CD14-positive monocyte (primary cell): ENCODE measurements around the gene CLIC3. TPM values are rescaled to one million over a fixed set of nuclear protein-coding genes. Genes with fewer than 3 reads are reported as not detected.

Experiments used
- DNase-seq, 3 donors: peaks; one replicate each; pipeline ENCODE4 v3.0.0-alpha.2; 2011 to 2022
- H2AFZ ChIP-seq: 2 replicates; pipeline ENCODE4 v1.6.0; 2012; ENCODE audit warnings: mild to moderate bottlenecking, low read depth, low read length, inconsistent platforms; ENCODE audit not compliant: insufficient read depth, poor library complexity, severe bottlenecking
- H3K27ac ChIP-seq, 2 donors: 1 replicate in 1 of 2; 2 replicates in 1 of 2; pipeline ENCODE4 v1.5.1; 2012 to 2013; ENCODE audit warnings: low read length in 2 of 2, control low read depth in 1 of 2, inconsistent platforms in 1 of 2, low read depth in 1 of 2, mild to moderate bottlenecking in 1 of 2
- H3K27me3 ChIP-seq, 2 donors: one replicate each; pipeline versions ENCODE4 v1.6.0 to v1.6.1; 2011 to 2013; ENCODE audit warnings: low read length in 2 of 2; ENCODE audit not compliant: control insufficient read depth in 2 of 2, insufficient read depth in 2 of 2
- H3K36me3 ChIP-seq, 2 donors: replicated peaks in 1 of 2; 1 replicate in 1 of 2; 2 replicates in 1 of 2; pipeline versions ENCODE4 v1.5.1 to v1.6.1; 2012 to 2013; ENCODE audit warnings: low read length in 2 of 2, control low read depth in 1 of 2, inconsistent platforms in 1 of 2, mild to moderate bottlenecking in 1 of 2; ENCODE audit not compliant: insufficient read depth in 2 of 2, control insufficient read depth in 1 of 2
- H3K4me1 ChIP-seq, 2 donors: 1 replicate in 1 of 2; 2 replicates in 1 of 2; pipeline versions ENCODE4 v1.5.1 to v1.6.1; 2012 to 2013; ENCODE audit warnings: low read length in 2 of 2, control low read depth in 1 of 2, inconsistent platforms in 1 of 2, mild to moderate bottlenecking in 1 of 2, moderate library complexity in 1 of 2; ENCODE audit not compliant: insufficient read depth in 2 of 2, control insufficient read depth in 1 of 2
- H3K4me2 ChIP-seq: replicated peaks from 2 replicates; pipeline ENCODE3; 2012; ENCODE audit warnings: low read length, moderate library complexity, mild to moderate bottlenecking; ENCODE audit not compliant: poor library complexity, severe bottlenecking; ENCODE audit errors: extremely low read depth
- H3K4me3 ChIP-seq, 3 experiments: fragments of 200-600 bp in 1 of 3; sonication (generic) in 1 of 3; replicated peaks in 1 of 3; 1 replicate in 2 of 3; 2 replicates in 1 of 3; pipeline ENCODE4 v1.5.1; 2011 to 2013; ENCODE audit warnings: low read length in 3 of 3, mild to moderate bottlenecking in 3 of 3, control low read depth in 2 of 3, low read depth in 2 of 3, inconsistent platforms in 1 of 3, moderate library complexity in 1 of 3
- H3K79me2 ChIP-seq: 2 replicates; pipeline ENCODE4 v1.6.0; 2012; ENCODE audit warnings: mild to moderate bottlenecking, control low read depth, inconsistent platforms, low read length, moderate library complexity; ENCODE audit not compliant: insufficient read depth
- H3K9ac ChIP-seq: 2 replicates; pipeline ENCODE4 v1.6.0; 2017; ENCODE audit warnings: low read length, mild to moderate bottlenecking; ENCODE audit not compliant: insufficient read depth, poor library complexity, severe bottlenecking
- H3K9me3 ChIP-seq, 2 donors: replicated peaks in 1 of 2; 1 replicate in 1 of 2; 2 replicates in 1 of 2; pipeline versions ENCODE4 v1.5.1 to v1.6.1; 2012 to 2013; ENCODE audit warnings: low read length in 2 of 2, control low read depth in 1 of 2; ENCODE audit not compliant: control insufficient read depth in 1 of 2, insufficient read depth in 1 of 2
- H4K20me1 ChIP-seq: 2 replicates; pipeline ENCODE4 v1.6.0; 2012; ENCODE audit warnings: mild to moderate bottlenecking, low read length, control low read depth, moderate library complexity; ENCODE audit not compliant: insufficient read depth
- H3K27ac Mint-ChIP-seq, 7 donors: one replicate each; pipeline ENCODE4 v1.8.0; 2020; ENCODE audit warnings: mild to moderate bottlenecking in 7 of 7, mixed read lengths in 7 of 7, moderate library complexity in 6 of 7, inconsistent platforms in 2 of 7
- H3K27me3 Mint-ChIP-seq, 3 donors: one replicate each; pipeline ENCODE4 v1.8.0; 2021 to 2022; ENCODE audit warnings: low read depth in 3 of 3, mild to moderate bottlenecking in 3 of 3, mixed read lengths in 3 of 3, moderate library complexity in 3 of 3, inconsistent platforms in 1 of 3
- H3K36me3 Mint-ChIP-seq, 2 donors: one replicate each; pipeline ENCODE4 v1.8.0; 2020; ENCODE audit warnings: mixed read lengths in 2 of 2, inconsistent platforms in 1 of 2, mild to moderate bottlenecking in 1 of 2
- H3K4me1 Mint-ChIP-seq: one replicate; pipeline ENCODE4 v1.8.0; 2020; ENCODE audit warnings: mild to moderate bottlenecking, mixed read lengths
- H3K4me3 Mint-ChIP-seq, 2 donors: one replicate each; pipeline ENCODE4 v1.8.0; 2020; ENCODE audit warnings: mild to moderate bottlenecking in 2 of 2, mixed read lengths in 2 of 2, moderate library complexity in 1 of 2
- H3K9me3 Mint-ChIP-seq, 7 donors: one replicate each; pipeline ENCODE4 v1.8.0; 2020 to 2022; ENCODE audit warnings: mixed read lengths in 7 of 7, mild to moderate bottlenecking in 6 of 7, moderate library complexity in 6 of 7, inconsistent platforms in 2 of 7
- CTCF ChIP-seq: fragments of 200-600 bp; IDR thresholded peaks from one replicate; pipeline ENCODE4 v1.8.0; 2022; ENCODE audit warnings: antibody characterized with exemption, mild to moderate bottlenecking
- WGBS: methylation state at CpG from one replicate; pipeline ENCODE4 v1.1.5; 2013; ENCODE audit warnings: missing lambda C conversion rate; ENCODE audit not compliant: insufficient coverage; 5-methylcytosine and 5-hydroxymethylcytosine counted together
- intact Hi-C, 2 donors: fragments of 100-400 bp; cut with micrococcal nuclease; formaldehyde crosslinking; loops; one replicate each; pipeline versions ENCODE4 v1.15.0 to v1.15.1; 2023
- polyA plus RNA-seq, 3 donors: library from polyadenylated mRNA; depleted of rRNA in 1 of 3; unstranded in 2 of 3; stranded (reverse) in 1 of 3; fragments of 300-500 nt in 2 of 3; fragments of >200 nt in 1 of 3; fragmentation: Illumina TruSeq in 2 of 3; gene quantifications; 1 replicate in 2 of 3; 2 replicates in 1 of 3; pipeline ENCODE4 v1.2.3, GENCODE V29; 2012 to 2021

CLIC3 gene
- polyA plus RNA-seq, 3 donors: 0.29 to 0.51 TPM; not detected in 1

DNA sequence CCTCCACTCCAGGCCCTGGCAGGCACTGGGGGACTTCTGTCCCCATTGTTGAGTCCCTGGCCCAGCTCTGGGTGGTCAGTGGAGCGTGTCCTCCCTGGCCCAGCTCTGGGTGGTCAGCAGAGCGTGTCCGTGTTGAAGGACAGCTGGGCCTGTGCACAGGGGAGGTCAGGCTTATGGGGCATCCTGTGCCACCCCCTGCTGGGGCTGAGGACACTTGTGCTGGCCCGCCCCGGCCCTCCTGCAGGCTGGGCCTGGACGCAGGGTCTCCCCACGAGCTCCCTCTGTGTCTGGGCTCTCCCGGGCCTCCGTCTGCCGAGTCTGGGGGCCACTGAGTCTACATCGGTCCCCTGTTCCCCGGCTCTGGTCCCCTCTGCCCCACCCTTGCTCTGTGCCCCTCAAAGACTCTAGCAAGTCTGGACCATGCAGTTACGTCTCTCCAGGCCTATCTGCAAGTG, 11.5 kb upstream of the CLIC3 start:
- Histone ChIP-seq H3K36me3 (no peaks in the 10 kb centered on the region), H2AFZ (no peak overlapping the region), H3K27me3 (no peaks in the 10 kb centered on the region), H3K4me1 (no peaks in the 10 kb centered on the region), H4K20me1 (no peaks in the 10 kb centered on the region), H3K4me2 (no peak overlapping the region), H3K9me3 (peaks cover 0 to 10% of the 10 kb centered on the region in 2 donors), H3K4me3 (no peak overlapping the region), H3K79me2 (no peaks in the 10 kb centered on the region), H3K27ac (no peak overlapping the region), H3K9ac (no peak overlapping the region)
- intact Hi-C loops: no loop called here
- no peak overlapping the region for H3K4me3 Mint-ChIP-seq
- H3K4me1 Mint-ChIP-seq: peaks cover 3% of the 10 kb centered on the region
- no peak for TF ChIP-seq CTCF
- no peak for DNase-seq
- peaks cover 5 to 8% (median 6%) of the 10 kb centered on the region in 3 donors for H3K27me3 Mint-ChIP-seq
- peaks cover 4 to 16% (median 7%) of the 10 kb centered on the region in 7 donors for H3K9me3 Mint-ChIP-seq
- 92% methylated on average over 13 of the region's 13 CpGs for WGBS
- H3K36me3 Mint-ChIP-seq: peaks cover 4 to 15% of the 10 kb centered on the region in 2 donors
- no peak overlapping the region for H3K27ac Mint-ChIP-seq

GRCh38 chr9:137007108-137007815, 10.9 kb upstream of the CLIC3 start:
- TF ChIP-seq CTCF: no peak
- intact Hi-C loops: no loop called here

More at GRCh38 chr9:137007108-137007815, 10.9 kb upstream of the CLIC3 start:
- H3K4me1 ChIP-seq: peaks cover 0 to under 1% of the 10 kb centered on the region in 2 donors
- H3K9me3 Mint-ChIP-seq: peaks cover 4 to 16% (median 7%) of the 10 kb centered on the region in 7 donors
- peaks cover 0 to 10% of the 10 kb centered on the region in 2 donors for H3K9me3 ChIP-seq
- peaks cover 4 to 11% of the 10 kb centered on the region in 2 donors for H3K36me3 Mint-ChIP-seq
- no peak for DNase-seq
- H4K20me1 ChIP-seq: no peaks in the 10 kb centered on the region
- H3K4me3 Mint-ChIP-seq: no peak overlapping the region
- peaks cover 3% of the 10 kb centered on the region for H3K4me1 Mint-ChIP-seq
- H3K27ac Mint-ChIP-seq: no peak overlapping the region
- 93% methylated on average over 26 of the region's 30 CpGs for WGBS
- H3K79me2 ChIP-seq: no peaks in the 10 kb centered on the region
- H3K36me3 ChIP-seq: no peaks in the 10 kb centered on the region
- H3K9ac ChIP-seq: no peak overlapping the region
- no peak overlapping the region for H3K4me2 ChIP-seq
- H3K27ac ChIP-seq: no peak overlapping the region
- no peak overlapping the region for H2AFZ ChIP-seq
- no peak overlapping the region for H3K4me3 ChIP-seq
- peaks cover 4 to 8% (median 5%) of the 10 kb centered on the region in 3 donors for H3K27me3 Mint-ChIP-seq
- H3K27me3 ChIP-seq: no peaks in the 10 kb centered on the region
